Adrenal gland (tissue), 12 donors: ENCODE data around the gene C1orf105. TPM values are rescaled to one million over a fixed set of nuclear protein-coding genes. Genes with fewer than 3 reads are reported as not detected.
A peak's percentile ranks its signal among the peaks of the same experiment; 100 is the strongest.

Experiments
- DNase-seq, 7 donors: peaks; one replicate each; pipeline ENCODE4 v3.0.0-alpha.2; 2019 to 2020
- H3K27ac ChIP-seq, 5 donors: fragments of 200-600 bp; sonication (generic) in 4 of 5; 1 replicate in 3 of 5; 2 replicates in 2 of 5; pipeline versions ENCODE4 v1.5.1 to v1.8.0; 2016 to 2020; ENCODE audit warnings: mild to moderate bottlenecking in 1 of 5
- H3K27me3 ChIP-seq: fragments of 200-600 bp; 2 replicates; pipeline ENCODE4 v1.8.0; 2021
- H3K36me3 ChIP-seq, 2 donors: fragments of 200-600 bp; replicated peaks in 1 of 2; 1 replicate in 1 of 2; 2 replicates in 1 of 2; pipeline versions ENCODE4 v1.5.1 to v1.8.0; 2018 to 2022
- H3K4me1 ChIP-seq, 2 donors: fragments of 200-600 bp; replicated peaks in 1 of 2; 1 replicate in 1 of 2; 2 replicates in 1 of 2; pipeline versions ENCODE4 v1.5.1 to v1.8.0; 2018 to 2021
- H3K4me3 ChIP-seq, 4 donors: fragments of 200-600 bp; sonication (generic) in 3 of 4; one replicate each; pipeline ENCODE4 v1.5.1; 2016 to 2018
- H3K9me3 ChIP-seq, 3 donors: fragments of 200-600 bp; sonication (generic) in 1 of 3; replicated peaks in 1 of 3; 1 replicate in 2 of 3; 2 replicates in 1 of 3; pipeline versions ENCODE4 v1.5.1 to v1.8.0; 2016 to 2021
- POLR2A ChIP-seq, 2 donors: fragments of 450-650 bp; IDR thresholded peaks; one replicate each; pipeline ENCODE4 v1.6.1; 2017; ENCODE audit warnings: antibody characterized with exemption in 2 of 2, mild to moderate bottlenecking in 2 of 2, moderate library complexity in 1 of 2
- WGBS, 4 donors: extraction: QIAGEN DNeasy Blood & Tissue Kit in 2 of 4; methylation state at CpG; one replicate each; pipeline versions ENCODE4 v1.1.5 to v1.1.7; 2013 to 2017; 5-methylcytosine and 5-hydroxymethylcytosine counted together
- intact Hi-C, 2 donors: fragments of 100-400 bp; cut with DNase I; formaldehyde crosslinking; loops; one replicate each; pipeline versions ENCODE4 v1.14.1 to v1.15.0; 2022 to 2023
- polyA plus RNA-seq, 3 donors: library from polyadenylated mRNA; stranded (reverse); fragments of 200-250 nt in 2 of 3; fragments of 350-450 nt in 1 of 3; fragmentation: Illumina TruSeq in 1 of 3; extraction: RNeasy Lipid Tissue Mini Kit (QIAGEN cat#74804) in 1 of 3; gene quantifications; one replicate each; pipeline ENCODE4 v1.2.3, GENCODE V29; 2013 to 2014
- total RNA-seq, 9 donors: library from RNA; depleted of rRNA in 4 of 9; stranded (reverse); fragments of >200 nt in 4 of 9; fragments of 120-200 nt in 1 of 9; fragmentation: NEBNext Ultra II Directional in 1 of 9; extraction: Animal tissue kit (Norgen Biotek cat#: 25700) in 1 of 9; gene quantifications; one replicate each; pipeline versions ENCODE4 v1.1.0 to v1.2.4, GENCODE V29; 2013 to 2023
- TF ChIP-seq, protein P1 (sequence below), 6 experiments: fragments of 450-650 bp in 4 of 6; fragments of 200-600 bp in 2 of 6; sonication (generic) in 1 of 6; IDR thresholded peaks; 1 replicate in 5 of 6; 2 replicates in 1 of 6; pipeline versions ENCODE4 v1.5.1 to v1.8.0; 2016 to 2021; ENCODE audit warnings: antibody characterized with exemption in 6 of 6, mild to moderate bottlenecking in 2 of 6, moderate library complexity in 1 of 6
- donor health status: healthy with polysubstance abuse.
- donor health status: Bipolar disorder and iron deficiency.
- donor health status: DM: yes; HTN: yes; CAD: no.
- donor health status: DM: no; HTN: no; CAD: no.
- donor health status: DM: no; HTN: no; CAD: no.
- donor health status: DM: yes; HTN: yes; CAD: no.

Gene C1orf105
- total and polyA plus RNA-seq, 12 donors, result 0.37 to 0.80 (median 0.39) TPM; not detected in 9

DNA sequence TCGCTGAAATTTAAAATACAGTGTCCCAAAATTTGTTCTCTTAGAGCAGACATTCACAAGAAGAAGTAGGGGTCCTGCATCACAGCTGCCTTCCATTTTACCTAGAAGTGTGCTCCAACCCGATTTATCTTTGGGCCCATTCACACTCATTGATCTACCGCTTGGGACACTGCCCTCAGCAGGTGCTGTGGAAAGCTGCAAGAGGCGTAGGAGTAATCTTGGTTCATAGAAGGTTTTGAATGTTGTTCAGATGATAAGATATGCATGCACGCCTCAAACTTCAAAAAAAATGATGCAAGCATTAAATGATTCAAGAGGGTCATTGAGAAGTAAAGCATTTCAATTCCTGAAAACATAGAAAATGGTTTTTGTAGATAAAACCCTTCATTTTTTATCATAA, 18.6 kb upstream of the C1orf105 start:
- H3K27ac ChIP-seq, result no peak overlapping the region
- H3K4me1 ChIP-seq, result peaks cover 14 to 31% of the 10 kb centered on the region in 2 donors
- no peak overlapping the region for H3K4me3 ChIP-seq
- intact Hi-C loops, result loop anchor here (10.0 kb wide), 2 partner anchors 397 to 407 kb away; no protein-coding TSS in a partner anchor
- no peaks in the 10 kb centered on the region for H3K27me3 ChIP-seq
- TF ChIP-seq POLR2A (IDR thresholded peaks at IDR 0.05), result no peak
- TF ChIP-seq, protein P1, sequence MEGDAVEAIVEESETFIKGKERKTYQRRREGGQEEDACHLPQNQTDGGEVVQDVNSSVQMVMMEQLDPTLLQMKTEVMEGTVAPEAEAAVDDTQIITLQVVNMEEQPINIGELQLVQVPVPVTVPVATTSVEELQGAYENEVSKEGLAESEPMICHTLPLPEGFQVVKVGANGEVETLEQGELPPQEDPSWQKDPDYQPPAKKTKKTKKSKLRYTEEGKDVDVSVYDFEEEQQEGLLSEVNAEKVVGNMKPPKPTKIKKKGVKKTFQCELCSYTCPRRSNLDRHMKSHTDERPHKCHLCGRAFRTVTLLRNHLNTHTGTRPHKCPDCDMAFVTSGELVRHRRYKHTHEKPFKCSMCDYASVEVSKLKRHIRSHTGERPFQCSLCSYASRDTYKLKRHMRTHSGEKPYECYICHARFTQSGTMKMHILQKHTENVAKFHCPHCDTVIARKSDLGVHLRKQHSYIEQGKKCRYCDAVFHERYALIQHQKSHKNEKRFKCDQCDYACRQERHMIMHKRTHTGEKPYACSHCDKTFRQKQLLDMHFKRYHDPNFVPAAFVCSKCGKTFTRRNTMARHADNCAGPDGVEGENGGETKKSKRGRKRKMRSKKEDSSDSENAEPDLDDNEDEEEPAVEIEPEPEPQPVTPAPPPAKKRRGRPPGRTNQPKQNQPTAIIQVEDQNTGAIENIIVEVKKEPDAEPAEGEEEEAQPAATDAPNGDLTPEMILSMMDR (IDR thresholded peaks at IDR 0.05), result no peak
- WGBS, 4 donors, result 87 to 94% (median 89%) methylated on average over 5 of the region's 5 CpGs
- H3K36me3 ChIP-seq, result no peaks in the 10 kb centered on the region
- no peaks in the 10 kb centered on the region for H3K9me3 ChIP-seq
- DNase-seq, result no peak

DNA sequence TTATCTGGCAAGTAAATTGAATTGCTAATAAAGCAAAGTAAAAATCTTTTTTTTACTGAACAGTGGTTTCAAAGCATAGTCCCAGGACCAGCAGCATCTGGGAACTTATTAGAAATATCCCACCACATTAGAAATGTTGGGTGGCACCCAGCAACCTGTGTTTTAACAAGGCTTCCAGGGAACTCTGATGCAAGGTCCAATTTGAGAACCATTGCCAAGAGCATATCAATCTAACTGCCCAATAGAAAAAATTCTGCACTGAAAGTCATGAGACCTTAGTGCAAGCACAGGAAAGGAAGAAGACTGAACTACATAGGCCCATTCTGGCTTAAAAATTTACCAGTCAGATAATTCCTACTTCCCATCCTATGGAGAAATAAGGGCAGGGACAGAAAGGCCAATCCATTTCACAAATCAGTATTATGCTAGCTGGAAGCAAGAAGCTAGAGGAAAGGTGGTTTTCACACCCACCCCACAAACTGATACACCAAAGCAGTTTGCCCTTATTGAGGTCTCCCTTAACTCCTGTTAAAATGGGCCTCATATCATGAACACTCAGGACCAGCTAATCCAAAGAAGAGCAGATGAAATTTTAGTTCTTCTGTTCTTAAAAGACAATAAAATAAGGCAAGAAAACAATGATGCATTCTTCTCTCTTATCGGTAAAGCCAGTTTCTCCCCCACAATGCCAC, 17.5 kb upstream of the C1orf105 start:
- H3K27ac ChIP-seq, result no peak overlapping the region
- intact Hi-C loops, result loop anchor here (10.0 kb wide), 2 partner anchors 398 to 408 kb away; no protein-coding TSS in a partner anchor
- no peaks in the 10 kb centered on the region for H3K27me3 ChIP-seq
- TF ChIP-seq, protein P1 (IDR thresholded peaks at IDR 0.05), result no peak
- TF ChIP-seq POLR2A (IDR thresholded peaks at IDR 0.05), result no peak
- no peak overlapping the region for H3K4me3 ChIP-seq
- WGBS, 4 donors, result 83 to 93% (median 88%) methylated on average over 1 of the region's 1 CpG
- no peaks in the 10 kb centered on the region for H3K36me3 ChIP-seq
- no peaks in the 10 kb centered on the region for H3K9me3 ChIP-seq
- DNase-seq, result peak in 2 of 7 donors; percentile 26 to 39
- peaks cover 14 to 19% of the 10 kb centered on the region in 2 donors for H3K4me1 ChIP-seq

DNA sequence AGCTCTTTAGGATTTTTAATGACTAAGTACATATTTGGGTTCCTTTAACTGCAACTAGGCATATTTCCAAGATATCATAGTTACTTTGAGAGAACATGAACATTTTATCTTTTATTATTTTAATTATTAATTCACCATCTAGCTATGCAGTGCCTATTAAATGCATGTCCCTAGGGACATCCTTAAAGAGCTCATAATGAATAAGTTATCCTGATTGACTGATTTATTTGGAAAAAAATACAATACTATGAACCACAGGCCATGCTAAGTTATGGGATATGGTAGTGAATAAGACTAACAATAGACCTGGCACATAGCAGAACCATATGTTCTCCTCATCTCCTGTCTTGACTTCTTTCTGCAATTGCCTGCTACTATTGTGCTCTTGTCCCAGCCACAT, 16.4 kb upstream of the C1orf105 start:
- no peaks in the 10 kb centered on the region for H3K27me3 ChIP-seq
- intact Hi-C loops, result loop anchor here (10.0 kb wide), 2 partner anchors 399 to 409 kb away; no protein-coding TSS in a partner anchor
- H3K4me1 ChIP-seq, result peaks cover 8 to 14% of the 10 kb centered on the region in 2 donors

DNA sequence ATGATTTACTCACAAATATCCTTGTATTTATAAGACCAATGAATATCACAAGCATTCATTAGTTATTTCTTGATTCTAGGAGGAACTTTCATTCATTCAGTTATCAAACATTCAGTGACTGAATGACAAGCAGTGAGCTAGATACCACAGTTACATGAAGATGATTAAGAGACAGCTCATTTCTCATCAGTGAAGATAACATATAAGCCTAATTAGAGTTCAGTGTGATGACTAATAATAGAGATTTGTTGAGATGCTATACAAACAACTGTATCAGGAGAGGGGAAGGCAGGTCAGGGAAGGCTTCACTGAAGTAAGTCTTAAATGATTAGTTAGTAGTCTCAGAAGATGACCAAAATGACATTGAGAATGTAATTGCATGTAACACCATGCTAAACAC, 14.6 kb upstream of the C1orf105 start:
- intact Hi-C loops, result loop anchor here (10.0 kb wide), 2 partner anchors 401 to 411 kb away; no protein-coding TSS in a partner anchor
- no peaks in the 10 kb centered on the region for H3K27me3 ChIP-seq
- H3K9me3 ChIP-seq, result no peaks in the 10 kb centered on the region
- DNase-seq, result no peak
- no peak overlapping the region for H3K27ac ChIP-seq
- H3K36me3 ChIP-seq, result no peaks in the 10 kb centered on the region
- no peak for TF ChIP-seq POLR2A (IDR thresholded peaks at IDR 0.05)
- TF ChIP-seq, protein P1 (IDR thresholded peaks at IDR 0.05), result no peak
- H3K4me1 ChIP-seq, result peaks cover 0 to 14% of the 10 kb centered on the region in 2 donors
- H3K4me3 ChIP-seq, result no peak overlapping the region

More for the DNA sequence above, 16.4 kb upstream of the C1orf105 start:
- no peak overlapping the region for H3K27ac ChIP-seq
- no peak overlapping the region for H3K4me3 ChIP-seq
- no peaks in the 10 kb centered on the region for H3K9me3 ChIP-seq
- DNase-seq, result no peak
- no peak for TF ChIP-seq POLR2A (IDR thresholded peaks at IDR 0.05)
- TF ChIP-seq, protein P1 (IDR thresholded peaks at IDR 0.05), result no peak
- H3K36me3 ChIP-seq, result no peaks in the 10 kb centered on the region
